ENCODE results near the gene ACAD9.

The ACAD9 gene

DNA sequence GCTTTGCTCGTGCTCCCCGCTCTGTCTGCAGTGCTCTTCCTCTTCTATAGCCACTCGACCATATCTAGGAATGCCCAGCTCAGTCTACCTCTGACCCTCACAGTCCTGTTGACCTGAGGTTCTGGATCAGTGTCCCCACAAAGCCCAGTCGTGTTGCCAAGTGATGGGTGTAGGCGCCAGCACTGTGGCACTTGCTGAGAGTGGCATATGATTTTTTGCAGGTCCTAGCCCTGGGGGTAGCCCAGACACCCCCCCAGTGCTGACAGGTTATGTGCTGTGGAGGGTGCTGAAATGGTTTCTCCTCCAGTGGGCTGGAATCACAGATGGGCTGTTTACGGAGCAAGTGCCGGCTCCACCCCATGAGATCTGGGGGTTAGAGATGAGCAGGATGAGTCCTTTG, 32.5 kb downstream of the ACAD9 start:
- 0 out of 2 replicates have a peak, but pooled peaks cover 10% of the 10 kb centered on the region for H3K36me3 ChIP-seq (ENCODE audit: low read length)
- H3K79me2 ChIP-seq (ENCODE audit: insufficient read depth, low read length): no peaks in the 10 kb centered on the region
- H3K27me3 ChIP-seq (ENCODE audit: low read length): no peaks in the 10 kb centered on the region
- no peak overlapping the region for H3K9ac ChIP-seq (ENCODE audit: low read length)
- H3K4me3 ChIP-seq (ENCODE audit: insufficient read depth, low read length, poor library complexity, severe bottlenecking): no peak overlapping the region
- H3K9me3 ChIP-seq (ENCODE audit: insufficient read depth, low read length): no peaks in the 10 kb centered on the region
- no peak overlapping the region for H2AFZ ChIP-seq (ENCODE audit: low read depth, low read length, severe bottlenecking)
- H3K27ac ChIP-seq (ENCODE audit: low read depth, low read length): no peak overlapping the region
- no peaks in the 10 kb centered on the region for H3F3A ChIP-seq (ENCODE audit: insufficient read depth)
- no peaks in the 10 kb centered on the region for H3K9me2 ChIP-seq (replicated peaks; ENCODE audit: insufficient read depth, low read length)
- no peaks in the 10 kb centered on the region for H4K20me1 ChIP-seq (ENCODE audit: low read depth, low read length)
- H3K4me2 ChIP-seq (ENCODE audit: low read depth, low read length, poor library complexity, severe bottlenecking): no peak overlapping the region
- TF ChIP-seq, protein P1, sequence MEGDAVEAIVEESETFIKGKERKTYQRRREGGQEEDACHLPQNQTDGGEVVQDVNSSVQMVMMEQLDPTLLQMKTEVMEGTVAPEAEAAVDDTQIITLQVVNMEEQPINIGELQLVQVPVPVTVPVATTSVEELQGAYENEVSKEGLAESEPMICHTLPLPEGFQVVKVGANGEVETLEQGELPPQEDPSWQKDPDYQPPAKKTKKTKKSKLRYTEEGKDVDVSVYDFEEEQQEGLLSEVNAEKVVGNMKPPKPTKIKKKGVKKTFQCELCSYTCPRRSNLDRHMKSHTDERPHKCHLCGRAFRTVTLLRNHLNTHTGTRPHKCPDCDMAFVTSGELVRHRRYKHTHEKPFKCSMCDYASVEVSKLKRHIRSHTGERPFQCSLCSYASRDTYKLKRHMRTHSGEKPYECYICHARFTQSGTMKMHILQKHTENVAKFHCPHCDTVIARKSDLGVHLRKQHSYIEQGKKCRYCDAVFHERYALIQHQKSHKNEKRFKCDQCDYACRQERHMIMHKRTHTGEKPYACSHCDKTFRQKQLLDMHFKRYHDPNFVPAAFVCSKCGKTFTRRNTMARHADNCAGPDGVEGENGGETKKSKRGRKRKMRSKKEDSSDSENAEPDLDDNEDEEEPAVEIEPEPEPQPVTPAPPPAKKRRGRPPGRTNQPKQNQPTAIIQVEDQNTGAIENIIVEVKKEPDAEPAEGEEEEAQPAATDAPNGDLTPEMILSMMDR (IDR thresholded peaks at IDR 0.05; ENCODE audit: insufficient read depth, low read length, poor library complexity, severe bottlenecking): no peak
- TF ChIP-seq EZH2phosphoT487 (conservative IDR thresholded peaks at IDR 0.05; ENCODE audit: low read length): no peak

DNA sequence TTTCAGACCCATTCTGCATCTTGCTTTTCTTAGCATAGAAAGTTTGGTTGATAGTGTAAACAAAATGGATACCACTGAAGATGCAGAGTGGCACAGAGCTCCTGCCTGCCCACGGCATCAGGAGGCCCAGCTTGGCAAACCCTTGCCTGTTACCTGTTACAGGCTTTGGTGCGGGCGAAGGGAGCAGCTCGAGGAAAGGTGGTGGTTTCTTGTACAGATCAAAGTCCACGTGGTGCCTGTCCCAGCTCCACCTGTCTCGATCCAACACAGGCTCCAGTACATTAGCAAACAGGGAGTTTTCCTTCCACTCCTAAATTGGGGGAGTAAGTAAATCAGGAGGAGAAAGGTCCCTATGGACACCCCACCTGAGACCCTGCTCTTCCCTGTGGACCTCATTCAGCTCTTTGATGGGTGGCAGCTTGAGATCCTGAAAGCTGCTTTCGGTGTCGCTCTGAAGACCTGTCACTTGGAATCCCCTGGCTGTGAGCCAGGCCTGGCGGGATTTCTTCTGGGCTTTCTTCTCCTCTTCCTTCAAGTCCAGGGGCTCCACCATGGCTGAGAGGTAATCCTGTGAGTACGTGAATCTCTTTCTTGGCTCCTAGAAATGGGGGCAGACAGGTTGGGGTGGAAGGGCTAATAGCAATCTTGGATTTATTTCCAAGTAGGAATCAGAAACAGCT, 35.7 kb downstream of the ACAD9 start:
- H3F3A ChIP-seq (ENCODE audit: insufficient read depth): no peaks in the 10 kb centered on the region
- no peak overlapping the region for H2AFZ ChIP-seq (ENCODE audit: low read depth, low read length, severe bottlenecking)
- TF ChIP-seq, protein P1 (IDR thresholded peaks at IDR 0.05; ENCODE audit: insufficient read depth, low read length, poor library complexity, severe bottlenecking): no peak
- TF ChIP-seq EZH2phosphoT487 (conservative IDR thresholded peaks at IDR 0.05; ENCODE audit: low read length): no peak
- no peak overlapping the region for H3K9ac ChIP-seq (ENCODE audit: low read length)
- H3K4me2 ChIP-seq (ENCODE audit: low read depth, low read length, poor library complexity, severe bottlenecking): no peak overlapping the region
- H3K4me3 ChIP-seq (ENCODE audit: insufficient read depth, low read length, poor library complexity, severe bottlenecking): no peak overlapping the region
- no peaks in the 10 kb centered on the region for H3K27me3 ChIP-seq (ENCODE audit: low read length)
- no peaks in the 10 kb centered on the region for H4K20me1 ChIP-seq (ENCODE audit: low read depth, low read length)
- no peaks in the 10 kb centered on the region for H3K79me2 ChIP-seq (ENCODE audit: insufficient read depth, low read length)
- peaks cover 33% of the 10 kb centered on the region for H3K36me3 ChIP-seq (ENCODE audit: low read length)
- H3K27ac ChIP-seq (ENCODE audit: low read depth, low read length): no peak overlapping the region
- H3K9me3 ChIP-seq (ENCODE audit: insufficient read depth, low read length): no peaks in the 10 kb centered on the region
- H3K9me2 ChIP-seq (replicated peaks; ENCODE audit: insufficient read depth, low read length): no peaks in the 10 kb centered on the region

DNA sequence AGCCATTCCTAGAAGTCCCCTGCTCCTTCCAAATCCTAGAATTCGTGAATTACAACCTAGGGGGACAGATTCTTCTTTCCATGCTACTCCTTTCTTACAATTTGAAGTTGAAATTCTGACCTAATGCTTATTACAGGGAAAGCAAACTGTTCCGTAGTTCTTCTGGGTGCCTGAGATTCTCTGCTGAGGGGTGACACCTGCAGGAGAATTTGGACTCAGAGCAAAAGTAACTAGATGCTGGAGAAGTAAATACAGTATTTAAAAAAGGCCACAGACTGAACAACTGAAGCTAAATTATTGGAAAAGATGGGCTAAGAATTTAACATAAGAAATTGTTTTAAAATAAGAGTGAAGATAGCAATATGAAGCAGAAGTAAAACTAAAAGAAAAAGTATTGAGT, 37.9 kb downstream of the ACAD9 start:
- TF ChIP-seq, protein P1 (IDR thresholded peaks at IDR 0.05; ENCODE audit: insufficient read depth, low read length, poor library complexity, severe bottlenecking): no peak
- no peak for TF ChIP-seq EZH2phosphoT487 (conservative IDR thresholded peaks at IDR 0.05; ENCODE audit: low read length)
- no peak overlapping the region for H3K4me3 ChIP-seq (ENCODE audit: insufficient read depth, low read length, poor library complexity, severe bottlenecking)
- peaks cover 33% of the 10 kb centered on the region for H3K36me3 ChIP-seq (ENCODE audit: low read length)

More for the DNA sequence above, 37.9 kb downstream of the ACAD9 start:
- Histone ChIP-seq H3K9me3 (ENCODE audit: insufficient read depth, low read length) (no peaks in the 10 kb centered on the region), H3K4me2 (ENCODE audit: low read depth, low read length, poor library complexity, severe bottlenecking) (no peak overlapping the region), H2AFZ (ENCODE audit: low read depth, low read length, severe bottlenecking) (no peak overlapping the region), H3K27ac (ENCODE audit: low read depth, low read length) (no peak overlapping the region), H3K9ac (ENCODE audit: low read length) (no peak overlapping the region), H3F3A (ENCODE audit: insufficient read depth) (no peaks in the 10 kb centered on the region), H3K79me2 (ENCODE audit: insufficient read depth, low read length) (no peaks in the 10 kb centered on the region), H3K9me2 (replicated peaks; ENCODE audit: insufficient read depth, low read length) (no peaks in the 10 kb centered on the region), H4K20me1 (ENCODE audit: low read depth, low read length) (no peaks in the 10 kb centered on the region), H3K27me3 (ENCODE audit: low read length) (no peaks in the 10 kb centered on the region)
